Measurements from ENCODE around the gene ADCK2. TPM values are rescaled to one million over a fixed set of nuclear protein-coding genes. Genes with fewer than 3 reads are reported as not detected.
"Not testable (repeated sequence)": the region's sequence is repeated elsewhere in the genome, so short reads cannot be mapped to it uniquely, and the experiment has no call there.

ADCK2 gene
- total and polyA plus RNA-seq, 2 donors (not counting 3 experiments of a cell fraction or from before 2014, with no cell fraction given) = 10.3 to 13.3 TPM

DNA sequence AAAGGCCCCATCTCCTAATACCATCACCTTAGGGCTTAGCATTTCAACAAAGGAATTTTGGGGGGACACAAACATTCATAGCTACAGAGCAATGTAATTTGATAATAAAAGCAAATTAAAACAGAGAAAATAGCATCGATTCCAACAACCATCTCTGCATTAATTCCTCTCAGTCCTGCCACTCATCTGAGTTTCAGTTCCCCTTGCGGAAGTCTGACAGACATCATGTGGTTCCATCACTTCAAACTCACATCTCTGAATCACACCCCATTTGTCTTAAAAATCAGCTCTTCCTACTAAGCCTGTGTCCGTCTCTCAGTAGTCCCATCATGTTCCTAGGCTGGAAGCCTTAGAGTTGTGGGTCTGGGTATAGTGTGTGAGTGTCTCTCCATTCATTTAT, 3.6 kb downstream of the ADCK2 start:
- H3K9me1 ChIP-seq (replicated peaks; ENCODE audit: control insufficient read depth, extremely low read depth, insufficient read depth, low read length) = no peaks in the 10 kb centered on the region
- H3K27me3 ChIP-seq (ENCODE audit: control insufficient read depth in 2 of 2, insufficient read depth in 2 of 2, low read length in 2 of 2) = no peaks in the 10 kb centered on the region
- H2AFZ ChIP-seq (ENCODE audit: low read depth, low read length) = no peak overlapping the region
- H4K20me1 ChIP-seq (replicated peaks; ENCODE audit: control insufficient read depth, extremely low read depth, insufficient read depth, low read length) = no peaks in the 10 kb centered on the region
- no peak for FAIRE-seq
- peaks cover 0 to 7% of the 10 kb centered on the region in 2 experiments for H3K36me3 ChIP-seq (ENCODE audit: control insufficient read depth in 2 of 2, extremely low read depth in 1 of 2, insufficient read depth in 2 of 2, low read length in 2 of 2)
- TF ChIP-seq EZH2 (IDR thresholded peaks at IDR 0.05; ENCODE audit: borderline replicate concordance, low read depth, low read length, severe bottlenecking) = no peak
- TF ChIP-seq GATA2 (IDR thresholded peaks at IDR 0.05; ENCODE audit: insufficient read depth, insufficient read length, low read depth, low read length) = no peak
- no peak for TF ChIP-seq FOS (IDR thresholded peaks at IDR 0.05; ENCODE audit: borderline replicate concordance, insufficient read depth, low read length)
- TF ChIP-seq POLR2A (IDR thresholded peaks at IDR 0.05; ENCODE audit: low read depth, low read length) = no peak
- TF ChIP-seq POLR2AphosphoS5 (IDR thresholded peaks at IDR 0.05; ENCODE audit: insufficient read depth, low read depth, low read length) = no peak
- TF ChIP-seq MYC (IDR thresholded peaks at IDR 0.05; ENCODE audit: low read depth, low read length) = no peak
- no peak for TF ChIP-seq JUN (IDR thresholded peaks at IDR 0.05; ENCODE audit: borderline replicate concordance, insufficient read depth, insufficient read length, low read depth)
- TF ChIP-seq, protein P1, sequence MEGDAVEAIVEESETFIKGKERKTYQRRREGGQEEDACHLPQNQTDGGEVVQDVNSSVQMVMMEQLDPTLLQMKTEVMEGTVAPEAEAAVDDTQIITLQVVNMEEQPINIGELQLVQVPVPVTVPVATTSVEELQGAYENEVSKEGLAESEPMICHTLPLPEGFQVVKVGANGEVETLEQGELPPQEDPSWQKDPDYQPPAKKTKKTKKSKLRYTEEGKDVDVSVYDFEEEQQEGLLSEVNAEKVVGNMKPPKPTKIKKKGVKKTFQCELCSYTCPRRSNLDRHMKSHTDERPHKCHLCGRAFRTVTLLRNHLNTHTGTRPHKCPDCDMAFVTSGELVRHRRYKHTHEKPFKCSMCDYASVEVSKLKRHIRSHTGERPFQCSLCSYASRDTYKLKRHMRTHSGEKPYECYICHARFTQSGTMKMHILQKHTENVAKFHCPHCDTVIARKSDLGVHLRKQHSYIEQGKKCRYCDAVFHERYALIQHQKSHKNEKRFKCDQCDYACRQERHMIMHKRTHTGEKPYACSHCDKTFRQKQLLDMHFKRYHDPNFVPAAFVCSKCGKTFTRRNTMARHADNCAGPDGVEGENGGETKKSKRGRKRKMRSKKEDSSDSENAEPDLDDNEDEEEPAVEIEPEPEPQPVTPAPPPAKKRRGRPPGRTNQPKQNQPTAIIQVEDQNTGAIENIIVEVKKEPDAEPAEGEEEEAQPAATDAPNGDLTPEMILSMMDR (IDR thresholded peaks at IDR 0.05; ENCODE audit: extremely low read depth in 1 of 2, insufficient read depth in 1 of 2, low read depth in 1 of 2, low read length in 2 of 2) = no peak
- no peak for TF ChIP-seq MAX (IDR thresholded peaks at IDR 0.05; ENCODE audit: insufficient read depth, insufficient read length)
- no peak overlapping the region for H3K9ac ChIP-seq (replicated peaks; ENCODE audit: extremely low read depth, insufficient read depth, low read length)
- H3K4me3 ChIP-seq (replicated peaks in 1 of 3; ENCODE audit: insufficient read depth in 1 of 3, low read depth in 1 of 3, low read length in 3 of 3) = no peak overlapping the region
- no TSS peak for BruUV-seq (replicated peaks)
- DNase-seq (ENCODE audit: low read depth, low spot score) = no peak
- H3K4me1 ChIP-seq (ENCODE audit: control insufficient read depth, extremely low read depth, insufficient read depth, low read length) = peaks cover 8% of the 10 kb centered on the region
- ChIA-PET CTCF (interaction anchor here (1.1 to 3.7 kb wide), 3 partner anchors 10 to 973 kb away, joined by 3 to 17 read pairs (median 10); no protein-coding TSS in a partner anchor), POLR2A (no interaction called here)
- H3K79me2 ChIP-seq (ENCODE audit: control insufficient read depth, insufficient read depth, low read length) = no peaks in the 10 kb centered on the region
- no peak overlapping the region for H3K27ac ChIP-seq (ENCODE audit: insufficient read depth, low read depth, low read length)
- no peaks in the 10 kb centered on the region for H3K9me3 ChIP-seq (replicated peaks; ENCODE audit: control insufficient read depth, insufficient read depth, low read length)
- intact Hi-C loops (cut with micrococcal nuclease) (loop anchor here (5.0 to 10.0 kb wide), 2 partner anchors 246 to 978 kb away; partner anchors contain the start of gene BRAF), dilution Hi-C loops (cut with MboI; ENCODE audit: extremely low pct_ligation_motif_present, low sequenced_read_pairs) (no loop called here)
- no peak overlapping the region for H3K4me2 ChIP-seq (ENCODE audit: insufficient read depth, low read length)

DNA sequence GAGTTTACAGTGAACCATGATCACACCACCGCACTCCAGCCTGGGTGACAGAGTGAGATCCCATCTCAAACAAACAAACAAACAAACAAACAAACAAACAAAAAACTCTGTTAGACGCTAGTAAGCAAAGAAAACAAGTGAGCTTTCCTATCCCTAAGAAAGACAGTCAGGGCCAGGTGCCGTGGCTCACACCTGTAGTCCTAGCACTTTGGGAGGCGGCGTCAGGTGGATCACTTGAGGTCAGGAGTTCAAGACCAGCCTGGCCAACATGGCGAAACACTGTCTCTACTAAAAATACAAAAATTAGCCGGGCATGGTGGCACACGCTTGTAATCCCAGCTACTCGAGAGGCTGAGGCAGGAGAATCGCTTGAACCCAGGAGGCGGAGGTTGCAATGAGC, 4.2 kb downstream of the ADCK2 start:
- H3K79me2 ChIP-seq (ENCODE audit: control insufficient read depth, insufficient read depth, low read length); H3K27ac ChIP-seq (ENCODE audit: insufficient read depth, low read depth, low read length); H3K9me1 ChIP-seq (replicated peaks; ENCODE audit: control insufficient read depth, extremely low read depth, insufficient read depth, low read length); dilution Hi-C loops (cut with MboI; ENCODE audit: extremely low pct_ligation_motif_present, low sequenced_read_pairs); H2AFZ ChIP-seq (ENCODE audit: low read depth, low read length); DNase-seq (ENCODE audit: low read depth, low spot score); H3K4me1 ChIP-seq (ENCODE audit: control insufficient read depth, extremely low read depth, insufficient read depth, low read length); H3K4me3 ChIP-seq (replicated peaks in 1 of 3; ENCODE audit: insufficient read depth in 1 of 3, low read depth in 1 of 3, low read length in 3 of 3); H3K9me3 ChIP-seq (replicated peaks; ENCODE audit: control insufficient read depth, insufficient read depth, low read length); H3K27me3 ChIP-seq (ENCODE audit: control insufficient read depth in 2 of 2, insufficient read depth in 2 of 2, low read length in 2 of 2); H3K4me2 ChIP-seq (ENCODE audit: insufficient read depth, low read length); H3K36me3 ChIP-seq (ENCODE audit: control insufficient read depth in 2 of 2, extremely low read depth in 1 of 2, insufficient read depth in 2 of 2, low read length in 2 of 2); FAIRE-seq; BruUV-seq (replicated peaks); H3K9ac ChIP-seq (replicated peaks; ENCODE audit: extremely low read depth, insufficient read depth, low read length); H4K20me1 ChIP-seq (replicated peaks; ENCODE audit: control insufficient read depth, extremely low read depth, insufficient read depth, low read length): not testable (repeated sequence)
- POLR2A ChIA-PET = interaction anchor here (0.7 kb wide), 1 partner anchor 959 kb away, joined by 3 read pairs; no protein-coding TSS in a partner anchor
- CTCF ChIA-PET = interaction anchor here (1.1 to 3.7 kb wide), 2 partner anchors 9 to 335 kb away, joined by 3 to 17 read pairs; no protein-coding TSS in a partner anchor
- intact Hi-C loops (cut with micrococcal nuclease) = loop anchor here (5.0 to 10.0 kb wide), 2 partner anchors 245 to 978 kb away; partner anchors contain the start of gene BRAF
